Keratinocyte (primary cell): Measurements from ENCODE around the gene PRKCH. TPM values are rescaled to one million over a fixed set of nuclear protein-coding genes. Genes with fewer than 3 reads are reported as not detected.

Source experiments
- DNase-seq: peaks from one replicate; pipeline ENCODE4 v3.0.0-alpha.2; 2011; ENCODE audit warnings: low read depth, missing footprints, low spot score
- FAIRE-seq: peaks from 2 replicates; lab custom pipeline; 2011; peaks lifted over from hg19 to GRCh38; lab: Jason Lieb, UNC
- H2AFZ ChIP-seq: 2 replicates; pipeline ENCODE4 v1.6.0; 2012; ENCODE audit warnings: low read length, control low read depth, inconsistent platforms; ENCODE audit not compliant: control insufficient read depth
- H3K27ac ChIP-seq: 2 replicates; pipeline ENCODE4 v1.5.1; 2011; ENCODE audit warnings: low read length; ENCODE audit not compliant: control insufficient read depth, insufficient read depth
- H3K27me3 ChIP-seq: 3 replicates; pipeline ENCODE4 v1.6.0; 2011; ENCODE audit warnings: low read length; ENCODE audit not compliant: control insufficient read depth, insufficient read depth; ENCODE audit errors: extremely low read depth
- H3K36me3 ChIP-seq, 2 experiments: 2 replicates in 1 of 2; 3 replicates in 1 of 2; pipeline ENCODE4 v1.5.1; 2011; ENCODE audit warnings: low read length in 2 of 2, mild to moderate bottlenecking in 1 of 2; ENCODE audit not compliant: control insufficient read depth in 2 of 2, insufficient read depth in 2 of 2; ENCODE audit errors: extremely low read depth in 1 of 2
- H3K4me1 ChIP-seq: 3 replicates; pipeline ENCODE4 v1.5.1; 2011; ENCODE audit warnings: low read length; ENCODE audit not compliant: control insufficient read depth, insufficient read depth; ENCODE audit errors: extremely low read depth
- H3K4me2 ChIP-seq: 3 replicates; pipeline ENCODE4 v1.6.0; 2011; ENCODE audit warnings: low read depth, low read length; ENCODE audit not compliant: control insufficient read depth, insufficient read depth; ENCODE audit errors: extremely low read depth
- H3K4me3 ChIP-seq, 3 experiments: fragments of 200-600 bp in 1 of 3; sonication (generic) in 1 of 3; 2 replicates in 2 of 3; 3 replicates in 1 of 3; pipeline ENCODE4 v1.5.1; 2011 to 2016; ENCODE audit warnings: low read length in 3 of 3, mild to moderate bottlenecking in 3 of 3, control low read depth in 2 of 3, inconsistent platforms in 1 of 3, low read depth in 1 of 3, mixed read lengths in 1 of 3, mixed run types in 1 of 3, moderate library complexity in 1 of 3; ENCODE audit not compliant: control insufficient read depth in 2 of 3, insufficient read depth in 2 of 3; ENCODE audit errors: extremely low read depth in 1 of 3
- H3K79me2 ChIP-seq: 2 replicates; pipeline ENCODE4 v1.6.0; 2012; ENCODE audit warnings: low read length; ENCODE audit not compliant: control insufficient read depth, insufficient read depth
- H3K9ac ChIP-seq: 3 replicates; pipeline ENCODE4 v1.6.0; 2011; ENCODE audit warnings: low read length; ENCODE audit not compliant: control insufficient read depth, insufficient read depth; ENCODE audit errors: extremely low read depth
- H3K9me1 ChIP-seq: 3 replicates; pipeline ENCODE4 v1.6.0; 2011; ENCODE audit warnings: low read length; ENCODE audit not compliant: control insufficient read depth, insufficient read depth; ENCODE audit errors: extremely low read depth
- H3K9me3 ChIP-seq: 2 replicates; pipeline ENCODE4 v1.5.1; 2012; ENCODE audit warnings: low read depth, low read length; ENCODE audit not compliant: control insufficient read depth
- H4K20me1 ChIP-seq: 3 replicates; pipeline ENCODE4 v1.6.0; 2011; ENCODE audit warnings: low read length; ENCODE audit not compliant: control insufficient read depth, insufficient read depth; ENCODE audit errors: extremely low read depth
- EZH2 ChIP-seq: IDR thresholded peaks from one replicate; pipeline ENCODE4 v1.6.1; 2012; ENCODE audit warnings: inconsistent platforms, mild to moderate bottlenecking, low read length, moderate library complexity
- dilution Hi-C: fragments of 300-500 bp; cut with MboI; formaldehyde crosslinking; loops from one replicate; pipeline ENCODE4 v1.7.0; 2020; ENCODE audit warnings: low sequenced_read_pairs; ENCODE audit not compliant: extremely low pct_ligation_motif_present
- polyA plus RNA-seq, 5 experiments: library from polyadenylated mRNA; depleted of rRNA in 3 of 5; stranded (reverse) in 3 of 5; stranded (forward) in 1 of 5; unstranded in 1 of 5; fragments of >200 nt; gene quantifications; 1 replicate in 1 of 5; 2 replicates in 3 of 5; 3 replicates in 1 of 5; pipeline versions ENCODE4 v1.2.1 to v1.2.3, GENCODE V29; 2011 to 2012; ENCODE audit warnings: missing spikeins in 2 of 5, low read depth in 1 of 5, low replicate concordance in 1 of 5
- TF ChIP-seq, protein P1 (sequence below), 3 experiments: IDR thresholded peaks in 1 of 3; conservative IDR thresholded peaks in 1 of 3; optimal IDR thresholded peaks in 1 of 3; 2 replicates in 2 of 3; 3 replicates in 1 of 3; pipeline versions ENCODE3 to v1.5.1; 2011; ENCODE audit warnings: low read length in 3 of 3, mild to moderate bottlenecking in 3 of 3, moderate library complexity in 2 of 3, control low read depth in 1 of 3, inconsistent platforms in 1 of 3; ENCODE audit not compliant: insufficient read depth in 2 of 3; ENCODE audit errors: extremely low read depth in 1 of 3

The PRKCH gene
- polyA plus RNA-seq, 1 donor (not counting 4 experiments of a cell fraction or from before 2014, with no cell fraction given): 13.7 TPM

DNA sequence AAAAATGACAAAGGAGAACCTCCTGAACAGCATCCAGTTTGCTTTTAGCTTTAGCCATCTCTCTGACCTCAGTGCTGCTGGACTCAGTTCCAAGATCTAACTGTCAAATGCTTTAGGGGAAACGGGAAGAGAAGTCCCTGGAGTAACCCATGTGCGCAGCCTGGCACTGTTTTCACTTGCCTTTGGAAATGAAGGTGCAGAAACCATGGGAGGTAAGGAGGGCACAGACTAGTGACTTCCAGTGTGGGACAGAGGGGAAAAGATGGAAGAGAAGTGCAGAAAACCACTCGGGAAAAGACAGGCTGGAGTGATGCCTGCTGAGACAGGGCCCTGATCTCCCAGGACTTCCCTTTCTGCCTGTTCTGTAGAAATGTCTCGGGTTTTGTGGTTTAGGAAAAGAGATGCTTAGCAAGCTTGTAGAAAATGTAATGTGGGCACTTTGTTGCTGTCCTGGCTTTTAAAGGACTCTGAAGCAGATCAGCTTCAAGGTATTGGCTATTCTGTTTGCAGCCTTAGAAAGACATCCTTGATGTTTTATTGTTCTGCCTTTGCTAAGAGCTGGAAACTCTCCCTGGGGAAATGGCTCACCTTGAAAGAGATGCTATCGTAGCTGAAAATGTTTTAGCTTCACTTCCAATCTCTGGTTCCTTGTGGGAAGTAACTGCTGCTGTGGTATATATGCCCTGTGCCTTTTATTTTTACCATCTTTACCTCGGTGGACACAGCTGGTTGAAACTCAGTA is 249.3 kb downstream of the PRKCH start:
- DNase-seq: no peak
- H3K9me1 ChIP-seq: no peaks in the 10 kb centered on the region
- H3K4me1 ChIP-seq: peaks cover 71% of the 10 kb centered on the region
- no peak overlapping the region for H3K4me3 ChIP-seq
- H3K4me2 ChIP-seq: peak overlapping the region; percentile 63
- H3K79me2 ChIP-seq: no peaks in the 10 kb centered on the region
- H2AFZ ChIP-seq: no peak overlapping the region
- dilution Hi-C loops: no loop called here
- H4K20me1 ChIP-seq: no peaks in the 10 kb centered on the region
- no peak for FAIRE-seq
- H3K27me3 ChIP-seq: no peaks in the 10 kb centered on the region
- no peaks in the 10 kb centered on the region for H3K36me3 ChIP-seq
- H3K27ac ChIP-seq: no peak overlapping the region
- H3K9ac ChIP-seq: no peak overlapping the region
- H3K9me3 ChIP-seq: no peaks in the 10 kb centered on the region
- TF ChIP-seq, protein P1, sequence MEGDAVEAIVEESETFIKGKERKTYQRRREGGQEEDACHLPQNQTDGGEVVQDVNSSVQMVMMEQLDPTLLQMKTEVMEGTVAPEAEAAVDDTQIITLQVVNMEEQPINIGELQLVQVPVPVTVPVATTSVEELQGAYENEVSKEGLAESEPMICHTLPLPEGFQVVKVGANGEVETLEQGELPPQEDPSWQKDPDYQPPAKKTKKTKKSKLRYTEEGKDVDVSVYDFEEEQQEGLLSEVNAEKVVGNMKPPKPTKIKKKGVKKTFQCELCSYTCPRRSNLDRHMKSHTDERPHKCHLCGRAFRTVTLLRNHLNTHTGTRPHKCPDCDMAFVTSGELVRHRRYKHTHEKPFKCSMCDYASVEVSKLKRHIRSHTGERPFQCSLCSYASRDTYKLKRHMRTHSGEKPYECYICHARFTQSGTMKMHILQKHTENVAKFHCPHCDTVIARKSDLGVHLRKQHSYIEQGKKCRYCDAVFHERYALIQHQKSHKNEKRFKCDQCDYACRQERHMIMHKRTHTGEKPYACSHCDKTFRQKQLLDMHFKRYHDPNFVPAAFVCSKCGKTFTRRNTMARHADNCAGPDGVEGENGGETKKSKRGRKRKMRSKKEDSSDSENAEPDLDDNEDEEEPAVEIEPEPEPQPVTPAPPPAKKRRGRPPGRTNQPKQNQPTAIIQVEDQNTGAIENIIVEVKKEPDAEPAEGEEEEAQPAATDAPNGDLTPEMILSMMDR (optimal IDR thresholded peaks at IDR 0.05 in 1 of 3, IDR thresholded peaks at IDR 0.05 in 1 of 3, conservative IDR thresholded peaks at IDR 0.05 in 1 of 3; ENCODE audit: extremely low read depth in 1 of 3, insufficient read depth in 2 of 3, low read length in 3 of 3): no peak
- no peak for TF ChIP-seq EZH2

DNA sequence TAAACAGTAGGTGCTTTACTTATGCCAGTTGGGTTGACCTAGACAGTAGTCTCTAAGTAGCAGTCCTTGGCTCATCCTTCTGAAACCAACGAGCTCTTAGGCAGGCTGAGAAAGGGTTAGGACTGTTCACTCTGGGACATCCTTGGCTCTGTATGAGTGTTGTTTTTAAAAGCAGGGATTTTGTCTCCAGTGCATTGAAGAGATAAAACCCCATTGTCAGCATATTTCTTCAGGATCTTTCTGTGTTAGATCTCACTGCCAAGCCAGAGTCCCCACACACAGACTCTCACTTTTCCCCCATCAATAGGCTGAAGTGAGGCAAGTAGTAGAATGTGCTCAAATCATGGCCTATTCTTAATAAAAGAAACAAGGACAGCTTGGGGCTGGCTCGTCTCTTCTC is 250.5 kb downstream of the PRKCH start:
- no peak overlapping the region for H3K27ac ChIP-seq
- no peak overlapping the region for H2AFZ ChIP-seq
- no peaks in the 10 kb centered on the region for H3K36me3 ChIP-seq
- peaks cover 59% of the 10 kb centered on the region for H3K4me1 ChIP-seq
- H3K27me3 ChIP-seq: no peaks in the 10 kb centered on the region
- FAIRE-seq: no peak
- no peak overlapping the region for H3K4me3 ChIP-seq
- no peaks in the 10 kb centered on the region for H3K9me3 ChIP-seq
- no peaks in the 10 kb centered on the region for H3K79me2 ChIP-seq
- dilution Hi-C loops: no loop called here
- H4K20me1 ChIP-seq: no peaks in the 10 kb centered on the region
- no peak overlapping the region for H3K9ac ChIP-seq
- TF ChIP-seq, protein P1 (optimal IDR thresholded peaks at IDR 0.05 in 1 of 3, IDR thresholded peaks at IDR 0.05 in 1 of 3, conservative IDR thresholded peaks at IDR 0.05 in 1 of 3; ENCODE audit: extremely low read depth in 1 of 3, insufficient read depth in 2 of 3, low read length in 3 of 3): no peak
- no peak for TF ChIP-seq EZH2
- H3K4me2 ChIP-seq: no peak overlapping the region
- no peaks in the 10 kb centered on the region for H3K9me1 ChIP-seq
- DNase-seq: no peak
